Measurements from ENCODE around the gene CDKN1C. TPM values are rescaled to one million over a fixed set of nuclear protein-coding genes. Genes with fewer than 3 reads are reported as not detected.

The CDKN1C gene
- total and polyA plus RNA-seq, 2 of the 8 experiments (the other 6 are each of a cell fraction or from before 2014, with no cell fraction given) = 12.8 to 14.1 TPM

DNA sequence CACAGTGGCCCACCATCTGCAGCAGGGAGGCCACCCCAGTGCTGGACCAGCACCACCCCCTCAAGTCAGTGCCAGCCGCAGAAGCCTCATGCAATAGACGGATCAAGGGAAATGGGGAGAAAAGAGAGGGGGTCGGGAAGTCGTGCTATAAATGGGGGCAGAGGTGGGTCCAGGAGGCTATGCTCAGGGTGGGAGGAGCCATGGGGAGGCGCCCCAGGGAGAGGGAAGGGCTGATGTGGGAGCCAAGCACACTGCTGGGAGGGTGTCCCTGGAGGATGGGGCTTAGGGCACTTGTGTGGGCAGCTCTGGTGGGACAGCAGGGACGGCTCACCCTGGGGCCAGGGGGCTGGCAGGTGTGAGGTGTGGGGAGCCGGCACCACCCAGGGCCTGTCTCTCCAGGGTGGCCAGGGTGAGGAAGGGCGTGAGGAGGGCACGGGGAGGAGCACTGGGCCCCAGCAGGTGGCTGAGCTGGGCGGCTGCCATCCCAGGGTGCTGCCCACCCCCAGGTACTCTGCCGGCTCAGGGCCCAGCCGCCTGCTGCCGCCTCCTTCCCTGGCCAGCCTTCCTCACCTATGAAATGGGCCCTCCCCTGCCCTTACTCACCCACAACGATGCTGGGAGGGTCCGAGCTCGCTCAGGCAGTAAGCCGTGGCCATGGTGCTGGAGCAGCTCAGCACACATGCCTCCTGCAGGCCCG, 25.7 kb upstream of the CDKN1C start (continued):
- TF ChIP-seq SIX5 (IDR thresholded peaks at IDR 0.05; ENCODE audit: low read depth, low read length) = no peak

All from H1 (cell line).